Measurements from ENCODE around the gene FAM156A.
"Not testable (repeated sequence)": the region's sequence is repeated elsewhere in the genome, so short reads cannot be mapped to it uniquely, and the experiment has no call there.

GRCh38 chrX:52907137-52907536, 51.2 kb downstream of the FAM156A start:
- not testable (repeated sequence) for TF ChIP-seq CTCF (IDR thresholded peaks at IDR 0.05; ENCODE audit: insufficient read depth, low read depth, low read length); EZH2 (IDR thresholded peaks at IDR 0.05; ENCODE audit: insufficient read depth, low read length)

Measured in astrocyte (in vitro differentiated cells and primary cell).